KOPT-K1 (cell line): ENCODE results near the gene PRKAG3.

ENCODE experiments used
- H3K27ac ChIP-seq: fragments of 200-600 bp; sonication (generic); 2 replicates; pipeline ENCODE4 v1.5.1; 2016; ENCODE audit warnings: antibody characterized with exemption, mild to moderate bottlenecking, low read depth, low read length; ENCODE audit not compliant: poor library complexity, severe bottlenecking
- H3K36me3 ChIP-seq: fragments of 200-600 bp; sonication (generic); 2 replicates; pipeline ENCODE4 v1.5.1; 2017; ENCODE audit warnings: antibody characterized with exemption, mild to moderate bottlenecking, low read length, moderate library complexity; ENCODE audit not compliant: insufficient read depth
- H3K9me3 ChIP-seq: fragments of 200-600 bp; sonication (generic); 2 replicates; pipeline ENCODE4 v1.5.1; 2017; ENCODE audit warnings: antibody characterized with exemption, low read length, mild to moderate bottlenecking; ENCODE audit not compliant: insufficient read depth, poor library complexity, severe bottlenecking

The PRKAG3 gene

GRCh38 chr2:218831378-218831990 lies at the start of gene PRKAG3:
TSS of gene PRKAG3 (minus strand) at chr2:218831803.
- Histone ChIP-seq H3K27ac (no peak within 1 kb of the TSS), H3K9me3 (no peaks in the 10 kb centered on the region)

GRCh38 chr2:218880859-218881594 lies 49.4 kb upstream of the PRKAG3 start:
- no peaks in the 10 kb centered on the region for H3K9me3 ChIP-seq
- no peaks in the 10 kb centered on the region for H3K36me3 ChIP-seq
- no peak overlapping the region for H3K27ac ChIP-seq

More at GRCh38 chr2:218831378-218831990, at the start of gene PRKAG3:
- no peaks in the 10 kb centered on the region for H3K36me3 ChIP-seq

- no peak within 1 kb of the TSS for H3K27ac ChIP-seq
Measured at GRCh38 chr2:218880102-218880858, 48.7 kb upstream of the PRKAG3 start, which contains the start of gene WNT10A. TSS of gene WNT10A (plus strand) at chr2:218880852. CDS start at chr2:218880996, 144 bp downstream.

GRCh38 chr2:218879776-218880101 lies 48.1 kb upstream of the PRKAG3 start:
- no peak overlapping the region for H3K27ac ChIP-seq
- H3K36me3 ChIP-seq = no peaks in the 10 kb centered on the region
- no peaks in the 10 kb centered on the region for H3K9me3 ChIP-seq

More at GRCh38 chr2:218880102-218880858, 48.7 kb upstream of the PRKAG3 start, which contains the start of gene WNT10A:
- H3K9me3 ChIP-seq = no peaks in the 10 kb centered on the region
- H3K36me3 ChIP-seq = no peaks in the 10 kb centered on the region

GRCh38 chr2:218878926-218879761 lies 47.5 kb upstream of the PRKAG3 start:
- H3K27ac ChIP-seq = no peak overlapping the region
- no peaks in the 10 kb centered on the region for H3K9me3 ChIP-seq
- H3K36me3 ChIP-seq = no peaks in the 10 kb centered on the region

- H3K36me3 ChIP-seq = no peaks in the 10 kb centered on the region
- H3K27ac ChIP-seq = no peak overlapping the region
- no peaks in the 10 kb centered on the region for H3K9me3 ChIP-seq
Measured at GRCh38 chr2:218878486-218878885, 46.9 kb upstream of the PRKAG3 start.

GRCh38 chr2:218877891-218878290 lies 46.3 kb upstream of the PRKAG3 start:
- no peaks in the 10 kb centered on the region for H3K36me3 ChIP-seq
- H3K27ac ChIP-seq = no peak overlapping the region
- H3K9me3 ChIP-seq = no peaks in the 10 kb centered on the region

- Histone ChIP-seq H3K36me3 (no peaks in the 10 kb centered on the region), H3K9me3 (no peaks in the 10 kb centered on the region), H3K27ac (no peak overlapping the region)
Measured at GRCh38 chr2:218877331-218877730, 45.7 kb upstream of the PRKAG3 start.

GRCh38 chr2:218876562-218877219 lies 45.1 kb upstream of the PRKAG3 start:
- H3K9me3 ChIP-seq = no peaks in the 10 kb centered on the region
- no peaks in the 10 kb centered on the region for H3K36me3 ChIP-seq
- no peak overlapping the region for H3K27ac ChIP-seq

GRCh38 chr2:218875692-218876246 lies 44.2 kb upstream of the PRKAG3 start:
- no peaks in the 10 kb centered on the region for H3K9me3 ChIP-seq
- H3K27ac ChIP-seq = no peak overlapping the region
- no peaks in the 10 kb centered on the region for H3K36me3 ChIP-seq

GRCh38 chr2:218873359-218874194 lies 42.0 kb upstream of the PRKAG3 start:
- Histone ChIP-seq H3K27ac (no peak overlapping the region), H3K9me3 (no peaks in the 10 kb centered on the region), H3K36me3 (no peaks in the 10 kb centered on the region)

GRCh38 chr2:218872645-218873358 lies 41.2 kb upstream of the PRKAG3 start:
- Histone ChIP-seq H3K9me3 (no peaks in the 10 kb centered on the region), H3K36me3 (no peaks in the 10 kb centered on the region), H3K27ac (no peak overlapping the region)
